A549 (cell line): ENCODE results near the gene NOP9. TPM values are rescaled to one million over a fixed set of nuclear protein-coding genes. Genes with fewer than 3 reads are reported as not detected.

Experiments
- ATAC-seq, 2 experiments: fragments of 200-7000 bp in 1 of 2; fragments of >200 bp in 1 of 2; cut with Nextera tagmentation in 1 of 2; cut with Tn5 transposase in 1 of 2; 3 replicates each; pipeline versions ENCODE4 v1.8.0 to v1.9.1; 2018 to 2020; ENCODE audit warnings: mild to moderate bottlenecking in 1 of 2, moderate library complexity in 1 of 2
- CTCF ChIA-PET: fragments of 300-600 bp; sonication (Branson Sonifier 250); formaldehyde crosslinking; extraction: SDS; loops from one replicate; lab custom pipeline; 2021; ENCODE audit warnings: antibody characterized with exemption, inconsistent platforms; lab: Yijun Ruan, JAX
- POLR2A ChIA-PET: fragments of 350-600 bp; formaldehyde crosslinking; extraction: SDS; loops from one replicate; lab custom pipeline; 2021; ENCODE audit warnings: antibody characterized with exemption, inconsistent platforms; lab: Yijun Ruan, JAX
- DNase-seq, 2 experiments: peaks; one replicate each; pipeline versions ENCODE4 v3.0.0 to v3.0.0-alpha.2; 2011 to 2016; ENCODE audit warnings: low read depth in 1 of 2, low spot score in 1 of 2
- FAIRE-seq: peaks from 2 replicates; lab custom pipeline; 2011; peaks lifted over from hg19 to GRCh38; lab: Jason Lieb, UNC
- H3K27ac ChIP-seq, 2 experiments: fragments of >200 bp; sonication (Bioruptor Twin); formaldehyde crosslinking; 3 replicates each; pipeline ENCODE4 v1.5.1; 2016 to 2017
- H3K4me1 ChIP-seq: fragments of >200 bp; sonication (Bioruptor Twin); formaldehyde crosslinking; 3 replicates; pipeline ENCODE4 v1.6.1; 2016
- H3K4me2 ChIP-seq: fragments of >200 bp; sonication (Bioruptor Twin); formaldehyde crosslinking; 3 replicates; pipeline ENCODE4 v1.6.1; 2016
- H3K4me3 ChIP-seq: fragments of >200 bp; sonication (Bioruptor Twin); formaldehyde crosslinking; 3 replicates; pipeline ENCODE4 v1.5.1; 2016
- H3K9me3 ChIP-seq: fragments of >200 bp; sonication (Bioruptor Twin); formaldehyde crosslinking; 3 replicates; pipeline ENCODE4 v1.6.1; 2016
- CBX2 ChIP-seq: fragments of 200-600 bp; sonication (generic); IDR thresholded peaks from 2 replicates; pipeline ENCODE4 v1.6.1; 2016; ENCODE audit warnings: low read depth, mild to moderate bottlenecking, borderline replicate concordance
- CEBPB ChIP-seq, 2 experiments: fragments of >200 bp in 1 of 2; sonication (Bioruptor Twin) in 1 of 2; formaldehyde crosslinking in 1 of 2; IDR thresholded peaks; 2 replicates each; pipeline ENCODE4 v1.6.1; 2012 to 2016
- EHF ChIP-seq: fragments of 250-450 bp; sonication (Bioruptor Pico); IDR thresholded peaks from 2 replicates; pipeline ENCODE4 v1.5.0; 2020; ENCODE audit warnings: mild to moderate bottlenecking
- EHMT2 ChIP-seq: fragments of 200-600 bp; sonication (generic); IDR thresholded peaks from 2 replicates; pipeline ENCODE4 v1.6.1; 2016; ENCODE audit warnings: antibody characterized with exemption, low read depth, mild to moderate bottlenecking, moderate library complexity
- FOSL2 ChIP-seq, 2 experiments: fragments of 450-650 bp in 1 of 2; fragments of >200 bp in 1 of 2; sonication (Bioruptor Twin) in 1 of 2; formaldehyde crosslinking; IDR thresholded peaks; 2 replicates each; pipeline versions ENCODE4 v1.5.0 to v1.6.1; 2016 to 2020; ENCODE audit warnings: mild to moderate bottlenecking in 1 of 2, moderate library complexity in 1 of 2
- FOXS1 ChIP-seq: fragments of 250-450 bp; sonication (Bioruptor Pico); IDR thresholded peaks from 2 replicates; pipeline ENCODE4 v1.5.0; 2020; ENCODE audit warnings: mild to moderate bottlenecking, moderate library complexity
- GATA3 ChIP-seq: IDR thresholded peaks from 2 replicates; pipeline ENCODE4 v1.6.1; 2012; ENCODE audit warnings: borderline replicate concordance
- HEYL ChIP-seq: fragments of 250-450 bp; sonication (Bioruptor Pico); IDR thresholded peaks from 2 replicates; pipeline ENCODE4 v1.8.0; 2021; ENCODE audit warnings: mild to moderate bottlenecking, moderate library complexity
- HOXB13 ChIP-seq: fragments of 250-450 bp; sonication (Bioruptor Pico); IDR thresholded peaks from 2 replicates; pipeline ENCODE4 v1.5.0; 2020; ENCODE audit warnings: low read depth, mild to moderate bottlenecking, moderate library complexity
- NR3C1 ChIP-seq: fragments of >200 bp; sonication (Bioruptor Twin); formaldehyde crosslinking; IDR thresholded peaks from 3 replicates; pipeline ENCODE4 v1.6.1; 2017
- RAD21 ChIP-seq, 2 experiments: fragments of >200 bp in 1 of 2; sonication (Bioruptor Twin) in 1 of 2; formaldehyde crosslinking in 1 of 2; IDR thresholded peaks in 1 of 2; conservative IDR thresholded peaks in 1 of 2; 2 replicates in 1 of 2; 3 replicates in 1 of 2; pipeline ENCODE4 v1.6.1; 2012 to 2018; ENCODE audit warnings: inconsistent platforms in 1 of 2
- RARB ChIP-seq: fragments of 250-450 bp; sonication (Bioruptor Pico); IDR thresholded peaks from 2 replicates; pipeline ENCODE4 v1.8.0; 2021; ENCODE audit warnings: mild to moderate bottlenecking, moderate library complexity
- RCOR1 ChIP-seq: fragments of 150-350 bp; IDR thresholded peaks from 2 replicates; pipeline ENCODE4 v1.6.1; 2014; ENCODE audit warnings: antibody characterized with exemption, low read length, low read depth
- TFCP2L1 ChIP-seq: fragments of 250-450 bp; sonication (Bioruptor Pico); IDR thresholded peaks from 2 replicates; pipeline ENCODE4 v1.5.0; 2021; ENCODE audit warnings: mild to moderate bottlenecking
- ZC3H11A ChIP-seq: fragments of 450-650 bp; IDR thresholded peaks from 2 replicates; pipeline ENCODE4 v1.6.1; 2014; ENCODE audit warnings: antibody characterized with exemption, mild to moderate bottlenecking
- WGBS: methylation state at CpG from one replicate; pipeline ENCODE4 v1.1.6; 2017; ENCODE audit errors: missing lambda C conversion rate; 5-methylcytosine and 5-hydroxymethylcytosine counted together
- polyA plus RNA-seq, 4 experiments: library from polyadenylated mRNA; depleted of rRNA in 3 of 4; stranded (reverse); fragments of >200 nt; fragmentation: RNase III in 1 of 4; extraction: RNeasy Plus Mini Kit Qiagen cat#74134 plus additional on column Dnase treatment in 1 of 4; gene quantifications; 2 replicates in 3 of 4; 3 replicates in 1 of 4; pipeline ENCODE4 v1.2.3, GENCODE V29; 2011 to 2017
- TF ChIP-seq, protein P1 (sequence below): fragments of 150-350 bp; IDR thresholded peaks from 2 replicates; pipeline ENCODE4 v1.6.1; 2014; ENCODE audit warnings: low read depth, mild to moderate bottlenecking, low read length
- TF ChIP-seq, protein P2 (sequence below): IDR thresholded peaks from 2 replicates; pipeline ENCODE4 v1.6.1; 2012; ENCODE audit warnings: low read depth, borderline replicate concordance
- TF ChIP-seq, protein P3 (sequence below): IDR thresholded peaks from 2 replicates; pipeline ENCODE4 v1.6.1; 2012
- TF ChIP-seq, protein P4 (sequence below): fragments of >200 bp; sonication (Bioruptor Twin); formaldehyde crosslinking; IDR thresholded peaks from 3 replicates; pipeline ENCODE4 v1.5.1; 2016
- TF ChIP-seq, protein P5 (sequence below): fragments of 250-450 bp; sonication (Bioruptor Pico); IDR thresholded peaks from 2 replicates; pipeline ENCODE4 v1.5.0; 2021; ENCODE audit warnings: mild to moderate bottlenecking, moderate library complexity, borderline replicate concordance
- TF ChIP-seq, protein P6 (sequence below): fragments of 200-600 bp; sonication (generic); IDR thresholded peaks from 2 replicates; pipeline ENCODE4 v1.6.1; 2016; ENCODE audit warnings: antibody characterized with exemption, mild to moderate bottlenecking, moderate library complexity

NOP9 gene
- polyA plus RNA-seq, 2 of the 4 experiments (the other 2 are of a cell fraction): 16.5 to 24.5 TPM

DNA sequence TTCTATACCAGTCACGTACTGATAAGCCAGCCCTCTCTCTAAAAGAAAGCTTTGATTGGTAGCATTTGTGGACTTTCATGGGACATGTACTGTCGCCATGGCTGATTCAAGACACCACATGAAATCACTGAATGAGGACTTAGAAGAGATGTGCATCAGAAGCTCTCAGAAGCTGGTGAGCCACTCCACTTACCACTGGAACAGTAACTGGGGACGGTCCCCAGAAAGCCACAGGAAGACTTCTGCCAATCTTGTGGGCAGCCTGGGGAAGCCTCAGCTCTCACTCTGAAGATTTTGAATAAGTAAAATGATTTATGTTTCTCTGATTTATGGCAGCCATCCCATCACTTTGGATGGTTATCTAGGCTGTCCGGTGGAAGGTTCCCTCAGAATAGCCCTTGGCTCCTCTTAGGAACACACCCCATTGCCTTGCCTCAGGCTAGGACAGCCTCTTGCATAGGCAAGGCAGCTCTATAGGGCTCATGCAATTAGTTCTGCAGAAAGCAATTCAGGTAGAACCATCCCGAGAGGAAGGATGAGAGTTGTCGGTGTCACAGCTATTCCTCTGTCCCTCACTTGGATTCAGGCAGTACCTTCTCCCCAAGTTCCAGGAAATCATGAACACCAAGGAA, 9.9 kb upstream of the NOP9 start:
- ChIA-PET POLR2A (interaction anchor here (1.3 kb wide), 1 partner anchor 10 kb away, joined by 6 read pairs; the partner anchor contains the start of genes DHRS1 and NOP9), CTCF (interaction anchor here (0.6 to 34.0 kb wide), 7 partner anchors 12 to 146 kb away, joined by 3 to 601 read pairs (median 3); partner anchors contain the start of genes CIDEB, DHRS1, IRF9 and LTB4R)

DNA sequence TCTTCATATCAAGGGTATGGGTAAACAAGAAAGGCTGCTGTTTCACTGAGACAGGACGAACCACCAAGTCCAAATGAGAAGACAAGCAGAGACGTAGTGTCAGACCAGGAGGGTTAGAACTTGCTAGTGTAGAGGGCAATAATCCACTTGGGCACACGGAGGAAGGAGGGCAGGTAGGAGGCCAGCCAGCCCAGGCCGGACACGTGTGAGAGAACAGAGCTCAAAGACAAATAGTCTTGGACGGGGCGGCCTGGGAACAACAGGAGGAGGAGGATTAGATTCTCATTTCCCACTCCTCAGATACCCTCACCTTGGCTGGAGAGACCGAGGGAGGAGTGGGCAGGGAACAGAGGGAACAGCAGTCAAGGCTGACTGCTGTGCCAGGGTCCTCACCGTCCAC, 8.9 kb upstream of the NOP9 start:
- ATAC-seq (no peak), FAIRE-seq (no peak), DNase-seq (no peak)
- 76% methylated on average over 9 of the region's 9 CpGs for WGBS
- POLR2A ChIA-PET: interaction anchor here (1.1 to 1.3 kb wide), 2 partner anchors 9 to 49 kb away, joined by 3 to 6 read pairs; partner anchors contain the start of genes DHRS1, NOP9 and TINF2
- Histone ChIP-seq H3K27ac (no peak overlapping the region), H3K4me2 (no peak overlapping the region), H3K9me3 (no peaks in the 10 kb centered on the region), H3K4me3 (no peak overlapping the region), H3K4me1 (no peaks in the 10 kb centered on the region)
- CTCF ChIA-PET: interaction anchor here (1.3 to 34.0 kb wide), 4 partner anchors 12 to 145 kb away, joined by 3 to 601 read pairs (median 236); partner anchors contain the start of genes CIDEB, DHRS1, LTB4R and LTB4R2
- no peak for TF ChIP-seq GATA3
- TF ChIP-seq RARB (CRISPR knock-in tag): no peak
- TF ChIP-seq, protein P1, sequence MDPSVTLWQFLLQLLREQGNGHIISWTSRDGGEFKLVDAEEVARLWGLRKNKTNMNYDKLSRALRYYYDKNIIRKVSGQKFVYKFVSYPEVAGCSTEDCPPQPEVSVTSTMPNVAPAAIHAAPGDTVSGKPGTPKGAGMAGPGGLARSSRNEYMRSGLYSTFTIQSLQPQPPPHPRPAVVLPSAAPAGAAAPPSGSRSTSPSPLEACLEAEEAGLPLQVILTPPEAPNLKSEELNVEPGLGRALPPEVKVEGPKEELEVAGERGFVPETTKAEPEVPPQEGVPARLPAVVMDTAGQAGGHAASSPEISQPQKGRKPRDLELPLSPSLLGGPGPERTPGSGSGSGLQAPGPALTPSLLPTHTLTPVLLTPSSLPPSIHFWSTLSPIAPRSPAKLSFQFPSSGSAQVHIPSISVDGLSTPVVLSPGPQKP: no peak
- TF ChIP-seq CEBPB (IDR thresholded peaks at IDR 0.05): no peak
- no peak for TF ChIP-seq FOXS1 (CRISPR knock-in tag)
- no peak for TF ChIP-seq HEYL (CRISPR knock-in tag)
- TF ChIP-seq HOXB13 (CRISPR knock-in tag): no peak
- TF ChIP-seq FOSL2 (IDR thresholded peaks at IDR 0.05): no peak
- no peak for TF ChIP-seq FOSL2 (CRISPR knock-in tag; IDR thresholded peaks at IDR 0.05)
- TF ChIP-seq, protein P2, sequence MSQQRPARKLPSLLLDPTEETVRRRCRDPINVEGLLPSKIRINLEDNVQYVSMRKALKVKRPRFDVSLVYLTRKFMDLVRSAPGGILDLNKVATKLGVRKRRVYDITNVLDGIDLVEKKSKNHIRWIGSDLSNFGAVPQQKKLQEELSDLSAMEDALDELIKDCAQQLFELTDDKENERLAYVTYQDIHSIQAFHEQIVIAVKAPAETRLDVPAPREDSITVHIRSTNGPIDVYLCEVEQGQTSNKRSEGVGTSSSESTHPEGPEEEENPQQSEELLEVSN: no peak
- no peak for TF ChIP-seq ZC3H11A
- TF ChIP-seq RCOR1: no peak
- TF ChIP-seq, protein P3, sequence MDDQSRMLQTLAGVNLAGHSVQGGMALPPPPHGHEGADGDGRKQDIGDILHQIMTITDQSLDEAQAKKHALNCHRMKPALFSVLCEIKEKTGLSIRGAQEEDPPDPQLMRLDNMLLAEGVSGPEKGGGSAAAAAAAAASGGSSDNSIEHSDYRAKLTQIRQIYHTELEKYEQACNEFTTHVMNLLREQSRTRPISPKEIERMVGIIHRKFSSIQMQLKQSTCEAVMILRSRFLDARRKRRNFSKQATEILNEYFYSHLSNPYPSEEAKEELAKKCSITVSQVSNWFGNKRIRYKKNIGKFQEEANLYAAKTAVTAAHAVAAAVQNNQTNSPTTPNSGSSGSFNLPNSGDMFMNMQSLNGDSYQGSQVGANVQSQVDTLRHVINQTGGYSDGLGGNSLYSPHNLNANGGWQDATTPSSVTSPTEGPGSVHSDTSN: no peak

More for the DNA sequence above, 9.9 kb upstream of the NOP9 start:
- H3K4me2 ChIP-seq: no peak overlapping the region
- H3K9me3 ChIP-seq: no peaks in the 10 kb centered on the region
- 80% methylated on average over 6 of the region's 6 CpGs for WGBS
- H3K4me3 ChIP-seq: no peak overlapping the region
- H3K4me1 ChIP-seq: no peaks in the 10 kb centered on the region
- ATAC-seq (no peak), FAIRE-seq (no peak), DNase-seq (no peak)
- no peak overlapping the region for H3K27ac ChIP-seq
- TF ChIP-seq TFCP2L1 (CRISPR knock-in tag): no peak
- no peak for TF ChIP-seq HOXB13 (CRISPR knock-in tag)
- TF ChIP-seq RAD21 (conservative IDR thresholded peaks at IDR 0.05 in 1 of 2, IDR thresholded peaks at IDR 0.05 in 1 of 2): no peak
- TF ChIP-seq CBX2: no peak
- TF ChIP-seq, protein P4, sequence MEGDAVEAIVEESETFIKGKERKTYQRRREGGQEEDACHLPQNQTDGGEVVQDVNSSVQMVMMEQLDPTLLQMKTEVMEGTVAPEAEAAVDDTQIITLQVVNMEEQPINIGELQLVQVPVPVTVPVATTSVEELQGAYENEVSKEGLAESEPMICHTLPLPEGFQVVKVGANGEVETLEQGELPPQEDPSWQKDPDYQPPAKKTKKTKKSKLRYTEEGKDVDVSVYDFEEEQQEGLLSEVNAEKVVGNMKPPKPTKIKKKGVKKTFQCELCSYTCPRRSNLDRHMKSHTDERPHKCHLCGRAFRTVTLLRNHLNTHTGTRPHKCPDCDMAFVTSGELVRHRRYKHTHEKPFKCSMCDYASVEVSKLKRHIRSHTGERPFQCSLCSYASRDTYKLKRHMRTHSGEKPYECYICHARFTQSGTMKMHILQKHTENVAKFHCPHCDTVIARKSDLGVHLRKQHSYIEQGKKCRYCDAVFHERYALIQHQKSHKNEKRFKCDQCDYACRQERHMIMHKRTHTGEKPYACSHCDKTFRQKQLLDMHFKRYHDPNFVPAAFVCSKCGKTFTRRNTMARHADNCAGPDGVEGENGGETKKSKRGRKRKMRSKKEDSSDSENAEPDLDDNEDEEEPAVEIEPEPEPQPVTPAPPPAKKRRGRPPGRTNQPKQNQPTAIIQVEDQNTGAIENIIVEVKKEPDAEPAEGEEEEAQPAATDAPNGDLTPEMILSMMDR: no peak
- no peak for TF ChIP-seq EHMT2
- TF ChIP-seq EHF (CRISPR knock-in tag): no peak
- TF ChIP-seq, protein P5, sequence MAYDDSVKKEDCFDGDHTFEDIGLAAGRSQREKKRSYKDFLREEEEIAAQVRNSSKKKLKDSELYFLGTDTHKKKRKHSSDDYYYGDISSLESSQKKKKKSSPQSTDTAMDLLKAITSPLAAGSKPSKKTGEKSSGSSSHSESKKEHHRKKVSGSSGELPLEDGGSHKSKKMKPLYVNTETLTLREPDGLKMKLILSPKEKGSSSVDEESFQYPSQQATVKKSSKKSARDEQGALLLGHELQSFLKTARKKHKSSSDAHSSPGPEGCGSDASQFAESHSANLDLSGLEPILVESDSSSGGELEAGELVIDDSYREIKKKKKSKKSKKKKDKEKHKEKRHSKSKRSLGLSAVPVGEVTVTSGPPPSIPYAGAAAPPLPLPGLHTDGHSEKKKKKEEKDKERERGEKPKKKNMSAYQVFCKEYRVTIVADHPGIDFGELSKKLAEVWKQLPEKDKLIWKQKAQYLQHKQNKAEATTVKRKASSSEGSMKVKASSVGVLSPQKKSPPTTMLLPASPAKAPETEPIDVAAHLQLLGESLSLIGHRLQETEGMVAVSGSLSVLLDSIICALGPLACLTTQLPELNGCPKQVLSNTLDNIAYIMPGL (CRISPR knock-in tag): no peak
- TF ChIP-seq, protein P6, sequence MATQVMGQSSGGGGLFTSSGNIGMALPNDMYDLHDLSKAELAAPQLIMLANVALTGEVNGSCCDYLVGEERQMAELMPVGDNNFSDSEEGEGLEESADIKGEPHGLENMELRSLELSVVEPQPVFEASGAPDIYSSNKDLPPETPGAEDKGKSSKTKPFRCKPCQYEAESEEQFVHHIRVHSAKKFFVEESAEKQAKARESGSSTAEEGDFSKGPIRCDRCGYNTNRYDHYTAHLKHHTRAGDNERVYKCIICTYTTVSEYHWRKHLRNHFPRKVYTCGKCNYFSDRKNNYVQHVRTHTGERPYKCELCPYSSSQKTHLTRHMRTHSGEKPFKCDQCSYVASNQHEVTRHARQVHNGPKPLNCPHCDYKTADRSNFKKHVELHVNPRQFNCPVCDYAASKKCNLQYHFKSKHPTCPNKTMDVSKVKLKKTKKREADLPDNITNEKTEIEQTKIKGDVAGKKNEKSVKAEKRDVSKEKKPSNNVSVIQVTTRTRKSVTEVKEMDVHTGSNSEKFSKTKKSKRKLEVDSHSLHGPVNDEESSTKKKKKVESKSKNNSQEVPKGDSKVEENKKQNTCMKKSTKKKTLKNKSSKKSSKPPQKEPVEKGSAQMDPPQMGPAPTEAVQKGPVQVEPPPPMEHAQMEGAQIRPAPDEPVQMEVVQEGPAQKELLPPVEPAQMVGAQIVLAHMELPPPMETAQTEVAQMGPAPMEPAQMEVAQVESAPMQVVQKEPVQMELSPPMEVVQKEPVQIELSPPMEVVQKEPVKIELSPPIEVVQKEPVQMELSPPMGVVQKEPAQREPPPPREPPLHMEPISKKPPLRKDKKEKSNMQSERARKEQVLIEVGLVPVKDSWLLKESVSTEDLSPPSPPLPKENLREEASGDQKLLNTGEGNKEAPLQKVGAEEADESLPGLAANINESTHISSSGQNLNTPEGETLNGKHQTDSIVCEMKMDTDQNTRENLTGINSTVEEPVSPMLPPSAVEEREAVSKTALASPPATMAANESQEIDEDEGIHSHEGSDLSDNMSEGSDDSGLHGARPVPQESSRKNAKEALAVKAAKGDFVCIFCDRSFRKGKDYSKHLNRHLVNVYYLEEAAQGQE: no peak
- no peak for TF ChIP-seq FOXS1 (CRISPR knock-in tag)
- TF ChIP-seq NR3C1: no peak
